Measurements from ENCODE around the gene EVI5. TPM values are rescaled to one million over a fixed set of nuclear protein-coding genes. Genes with fewer than 3 reads are reported as not detected.

EVI5 gene
- total and polyA plus RNA-seq, 8 donors: 1.8 to 200 (median 52.0) TPM

GRCh38 chr1:92583821-92584760 lies 200.8 kb downstream of the EVI5 start:
- peak overlapping the region in 1 of 5 donors; percentile 21 for H3K27ac ChIP-seq
- H3K4me3 ChIP-seq: no peak overlapping the region
- TF ChIP-seq POLR2A (IDR thresholded peaks at IDR 0.05) (no peak), POLR2AphosphoS5 (IDR thresholded peaks at IDR 0.05) (no peak), EP300 (IDR thresholded peaks at IDR 0.05) (no peak), CTCF (IDR thresholded peaks at IDR 0.05) (no peak)
- peak in 1 of 2 donors; percentile 23 for DNase-seq
- H3K36me3 ChIP-seq: peaks cover 0 to 22% (median 15%) of the 10 kb centered on the region in 4 donors
- intact Hi-C loops (cut with DNase I; ENCODE audit: low total_unique reads): no loop called here
- H3K4me1 ChIP-seq: peaks cover 0 to 7% (median 2%) of the 10 kb centered on the region in 4 donors
- no peaks in the 10 kb centered on the region for H3K27me3 ChIP-seq
- H3K9me3 ChIP-seq: no peaks in the 10 kb centered on the region
- WGBS, 5 donors: 67 to 76% (median 75%) methylated on average over 7 of the region's 7 CpGs

DNA sequence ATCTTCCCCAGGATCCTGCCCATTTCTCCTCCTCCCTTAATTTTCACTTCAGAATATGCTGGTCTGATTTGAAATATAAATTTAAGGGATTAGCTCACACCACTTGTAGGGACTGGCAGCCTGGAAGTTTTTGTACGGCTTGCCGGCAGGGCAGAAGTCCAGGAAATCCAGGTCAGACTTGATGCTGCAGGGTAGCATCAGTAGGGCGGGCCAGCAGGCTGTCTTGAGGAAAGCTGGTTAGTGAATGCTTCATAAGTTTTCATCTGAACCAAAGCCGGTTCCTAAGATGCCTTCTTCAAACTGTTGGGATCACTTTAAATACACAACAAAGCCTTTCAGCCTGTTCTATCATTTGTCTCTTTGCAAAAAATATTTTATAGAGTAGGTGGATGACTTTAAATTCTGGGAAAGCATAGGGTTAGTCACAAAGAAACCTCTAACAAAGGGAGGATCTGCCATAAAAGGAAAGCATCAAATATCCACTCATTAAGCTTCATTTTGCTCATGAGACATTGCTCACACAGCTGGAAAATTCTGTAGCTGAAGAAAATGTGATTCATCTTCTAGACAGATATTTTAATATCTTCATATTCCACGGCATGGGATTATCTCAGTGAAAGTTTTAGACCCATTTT lies 207.5 kb downstream of the EVI5 start:
- H3K4me3 ChIP-seq: no peak overlapping the region
- 62 to 85% (median 79%) methylated on average over 5 of the region's 5 CpGs for WGBS, 5 donors
- intact Hi-C loops (cut with DNase I; ENCODE audit: low total_unique reads): no loop called here
- no peak for TF ChIP-seq EP300 (IDR thresholded peaks at IDR 0.05)
- TF ChIP-seq CTCF (IDR thresholded peaks at IDR 0.05): no peak
- H3K27me3 ChIP-seq: no peaks in the 10 kb centered on the region
- H3K4me1 ChIP-seq: peaks cover 0 to 9% (median 0%) of the 10 kb centered on the region in 4 donors
- no peaks in the 10 kb centered on the region for H3K9me3 ChIP-seq
- peak in 1 of 2 donors; percentile 8 for DNase-seq
- no peak overlapping the region for H3K27ac ChIP-seq
- H3K36me3 ChIP-seq: peaks cover 0 to 13% (median 10%) of the 10 kb centered on the region in 4 donors

GRCh38 chr1:92575123-92575522 lies 209.8 kb downstream of the EVI5 start:
- WGBS, 5 donors: 83 to 96% (median 95%) methylated on average over 3 of the region's 3 CpGs
- Histone ChIP-seq H3K27ac (no peak overlapping the region), H3K27me3 (no peaks in the 10 kb centered on the region), H3K4me3 (no peak overlapping the region), H3K4me1 (peaks cover 0 to 9% (median 0%) of the 10 kb centered on the region in 4 donors), H3K36me3 (peaks cover 0 to 4% (median 0%) of the 10 kb centered on the region in 4 donors), H3K9me3 (no peaks in the 10 kb centered on the region)
- intact Hi-C loops (cut with DNase I; ENCODE audit: low total_unique reads): no loop called here
- no peak for TF ChIP-seq POLR2A (IDR thresholded peaks at IDR 0.05)
- TF ChIP-seq EP300 (IDR thresholded peaks at IDR 0.05): no peak
- TF ChIP-seq CTCF (IDR thresholded peaks at IDR 0.05): no peak
- TF ChIP-seq POLR2AphosphoS5 (IDR thresholded peaks at IDR 0.05): no peak
- no peak for DNase-seq

DNA sequence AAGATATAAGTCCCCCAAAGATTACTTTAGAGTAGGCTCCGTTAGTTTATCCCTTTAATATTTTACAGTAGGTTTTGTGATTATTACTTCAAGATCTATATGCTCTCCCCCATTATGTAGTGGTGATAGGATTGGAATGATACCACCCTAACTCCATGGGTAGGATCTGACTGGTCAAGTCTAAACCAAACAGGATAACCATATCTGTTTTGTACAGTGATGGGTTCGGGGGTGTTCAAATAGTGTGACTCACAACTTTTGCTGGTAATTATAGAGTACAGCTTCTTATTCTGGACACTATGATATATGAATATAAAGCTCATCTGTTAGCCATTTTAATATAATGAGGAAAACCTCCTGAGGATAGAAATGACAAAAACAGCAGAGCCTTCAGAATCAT lies 212.4 kb downstream of the EVI5 start:
- intact Hi-C loops (cut with DNase I; ENCODE audit: low total_unique reads): no loop called here
- 43 to 69% (median 48%) methylated on average over 2 of the region's 2 CpGs for WGBS, 5 donors

More for the DNA sequence above, 212.4 kb downstream of the EVI5 start:
- TF ChIP-seq POLR2AphosphoS5 (IDR thresholded peaks at IDR 0.05) (no peak), EP300 (IDR thresholded peaks at IDR 0.05) (no peak), POLR2A (IDR thresholded peaks at IDR 0.05) (no peak), CTCF (IDR thresholded peaks at IDR 0.05) (no peak)
- peaks cover 0 to 6% (median 0%) of the 10 kb centered on the region in 4 donors for H3K4me1 ChIP-seq
- H3K27ac ChIP-seq: no peak overlapping the region
- no peaks in the 10 kb centered on the region for H3K9me3 ChIP-seq
- peaks cover 0 to 16% (median 2%) of the 10 kb centered on the region in 4 donors for H3K36me3 ChIP-seq
- H3K27me3 ChIP-seq: no peaks in the 10 kb centered on the region
- no peak overlapping the region for H3K4me3 ChIP-seq
- DNase-seq: no peak
